Stomach (tissue), 9 donors: Measurements from ENCODE around the gene GREB1. TPM values are rescaled to one million over a fixed set of nuclear protein-coding genes. Genes with fewer than 3 reads are reported as not detected.

Experiments
- DNase-seq, 2 donors: peaks; one replicate each; pipeline versions ENCODE4 v3.0.0 to v3.0.0-alpha.2; 2013 to 2019
- H3K27ac ChIP-seq, 5 donors: fragments of 200-600 bp in 4 of 5; sonication (generic) in 4 of 5; one replicate each; pipeline ENCODE4 v1.5.1; 2013 to 2019; ENCODE audit warnings: mild to moderate bottlenecking in 1 of 5, moderate library complexity in 1 of 5
- H3K27me3 ChIP-seq, 3 donors: fragments of 200-600 bp; sonication (generic); one replicate each; pipeline ENCODE4 v1.5.1; 2017 to 2019; ENCODE audit warnings: mixed run types in 1 of 3
- H3K36me3 ChIP-seq, 4 donors: fragments of 200-600 bp; sonication (generic); 1 replicate in 3 of 4; 2 replicates in 1 of 4; pipeline ENCODE4 v1.5.1; 2016 to 2019
- H3K4me1 ChIP-seq, 4 donors: fragments of 200-600 bp; sonication (generic); one replicate each; pipeline ENCODE4 v1.5.1; 2016 to 2019
- H3K4me3 ChIP-seq, 4 donors: fragments of 200-600 bp; sonication (generic) in 3 of 4; one replicate each; pipeline ENCODE4 v1.5.1; 2016 to 2019; ENCODE audit warnings: mild to moderate bottlenecking in 1 of 4
- H3K9me3 ChIP-seq, 4 donors: fragments of 200-600 bp; sonication (generic); one replicate each; pipeline ENCODE4 v1.5.1; 2016 to 2019
- CTCF ChIP-seq, 7 experiments: fragments of 450-650 bp in 4 of 7; fragments of 200-600 bp in 3 of 7; sonication (generic) in 3 of 7; IDR thresholded peaks; one replicate each; pipeline ENCODE4 v1.5.1; 2016 to 2019; ENCODE audit warnings: antibody characterized with exemption in 7 of 7, control low read depth in 2 of 7, mild to moderate bottlenecking in 1 of 7
- EP300 ChIP-seq: sonication (generic); formaldehyde crosslinking; IDR thresholded peaks from one replicate; pipeline ENCODE4 v1.6.1; 2017; ENCODE audit warnings: antibody characterized with exemption
- POLR2A ChIP-seq, 4 donors: fragments of 450-650 bp; IDR thresholded peaks; one replicate each; pipeline ENCODE4 v1.6.1; 2016; ENCODE audit warnings: antibody characterized with exemption in 4 of 4, control low read depth in 2 of 4, mild to moderate bottlenecking in 1 of 4, moderate library complexity in 1 of 4
- POLR2AphosphoS5 ChIP-seq, 3 donors: sonication (generic); formaldehyde crosslinking; IDR thresholded peaks; one replicate each; pipeline ENCODE4 v1.6.1; 2016; ENCODE audit warnings: antibody characterized with exemption in 3 of 3
- WGBS, 5 donors: extraction: QIAGEN DNeasy Blood & Tissue Kit in 3 of 5; methylation state at CpG; one replicate each; pipeline versions ENCODE4 v1.1.5 to v1.1.7; 2013 to 2018; 5-methylcytosine and 5-hydroxymethylcytosine counted together
- intact Hi-C: fragments of 100-400 bp; cut with DNase I; formaldehyde crosslinking; loops from one replicate; pipeline ENCODE4 v1.15.1; 2023; ENCODE audit warnings: low total_unique reads
- polyA plus RNA-seq, 3 donors: library from polyadenylated mRNA; stranded (reverse); fragments of 200-250 nt; gene quantifications; one replicate each; pipeline ENCODE4 v1.2.3, GENCODE V29; 2013
- total RNA-seq, 5 donors: library from RNA; depleted of rRNA; stranded (reverse); fragments of >200 nt; gene quantifications; one replicate each; pipeline versions ENCODE4 v1.1.0 to v1.2.3, GENCODE V29; 2014 to 2016
- donor health status: healthy with polysubstance abuse.
- donor health status: Bipolar disorder and iron deficiency.
- donor health status: healthy.

GREB1 gene
- total and polyA plus RNA-seq, 8 donors = 0.88 to 37.9 (median 3.6) TPM

GRCh38 chr2:11541693-11542274 is 7.9 kb downstream of the GREB1 start:
- TF ChIP-seq POLR2A (IDR thresholded peaks at IDR 0.05) (no peak), CTCF (IDR thresholded peaks at IDR 0.05) (no peak), POLR2AphosphoS5 (IDR thresholded peaks at IDR 0.05) (no peak), EP300 (no peak)
- no peak overlapping the region for H3K27ac ChIP-seq
- 76 to 86% (median 83%) methylated on average over 8 of the region's 8 CpGs for WGBS, 5 donors
- DNase-seq = no peak
- intact Hi-C loops = no loop called here
- H3K36me3 ChIP-seq = no peaks in the 10 kb centered on the region
- no peak overlapping the region for H3K4me3 ChIP-seq
- H3K27me3 ChIP-seq = peaks cover 0 to 10% (median 3%) of the 10 kb centered on the region in 3 donors
- H3K9me3 ChIP-seq = no peaks in the 10 kb centered on the region
- peaks cover 15 to 29% (median 20%) of the 10 kb centered on the region in 4 donors for H3K4me1 ChIP-seq

GRCh38 chr2:11542275-11542819 is 8.5 kb downstream of the GREB1 start:
- no peaks in the 10 kb centered on the region for H3K36me3 ChIP-seq
- no peaks in the 10 kb centered on the region for H3K9me3 ChIP-seq
- no peak for DNase-seq
- WGBS, 5 donors = 76 to 82% (median 77%) methylated on average over 11 of the region's 11 CpGs
- H3K27ac ChIP-seq = no peak overlapping the region
- intact Hi-C loops = no loop called here
- no peak overlapping the region for H3K4me3 ChIP-seq
- no peak for TF ChIP-seq POLR2AphosphoS5 (IDR thresholded peaks at IDR 0.05)
- TF ChIP-seq EP300 = no peak
- TF ChIP-seq CTCF (IDR thresholded peaks at IDR 0.05) = no peak
- TF ChIP-seq POLR2A (IDR thresholded peaks at IDR 0.05) = no peak
- H3K4me1 ChIP-seq = peaks cover 15 to 29% (median 20%) of the 10 kb centered on the region in 4 donors
- H3K27me3 ChIP-seq = peaks cover 0 to 10% (median 3%) of the 10 kb centered on the region in 3 donors

GRCh38 chr2:11543337-11544216 is 9.7 kb downstream of the GREB1 start:
- no peak for DNase-seq
- intact Hi-C loops = no loop called here
- TF ChIP-seq EP300 (no peak), POLR2AphosphoS5 (IDR thresholded peaks at IDR 0.05) (no peak), CTCF (IDR thresholded peaks at IDR 0.05) (no peak), POLR2A (IDR thresholded peaks at IDR 0.05) (no peak)
- H3K36me3 ChIP-seq = no peaks in the 10 kb centered on the region
- H3K9me3 ChIP-seq = no peaks in the 10 kb centered on the region
- no peak overlapping the region for H3K27ac ChIP-seq
- H3K4me1 ChIP-seq = peaks cover 15 to 23% (median 20%) of the 10 kb centered on the region in 4 donors
- H3K27me3 ChIP-seq = peaks cover 0 to 6% (median 3%) of the 10 kb centered on the region in 3 donors
- 81 to 92% (median 89%) methylated on average over 11 of the region's 11 CpGs for WGBS, 5 donors
- no peak overlapping the region for H3K4me3 ChIP-seq

- peaks cover 0 to 2% (median under 1%) of the 10 kb centered on the region in 4 donors for H3K4me1 ChIP-seq
- H3K4me3 ChIP-seq = no peak overlapping the region
- peaks cover 0 to 6% (median 3%) of the 10 kb centered on the region in 3 donors for H3K27me3 ChIP-seq
- H3K36me3 ChIP-seq = no peaks in the 10 kb centered on the region
- DNase-seq = no peak
- no peak overlapping the region for H3K27ac ChIP-seq
- TF ChIP-seq POLR2A (IDR thresholded peaks at IDR 0.05) = no peak
- intact Hi-C loops = no loop called here
- peaks cover 0 to 9% (median 0%) of the 10 kb centered on the region in 4 donors for H3K9me3 ChIP-seq
- WGBS, 5 donors = 79 to 88% (median 81%) methylated on average over 6 of the region's 6 CpGs
These were observed 12.2 kb downstream of the GREB1 start for GRCh38 chr2:11546072-11546471.
